HG03039 (cell line): ENCODE measurements around the gene TMTC2.

Experiments
- ATAC-seq: cut with Tn5 transposase; IDR thresholded peaks from one replicate; pipeline ENCODE4 v1.9.1; 2021; ENCODE audit warnings: mild to moderate bottlenecking, moderate library complexity; ENCODE audit not compliant: unreplicated experiment

Gene TMTC2

DNA sequence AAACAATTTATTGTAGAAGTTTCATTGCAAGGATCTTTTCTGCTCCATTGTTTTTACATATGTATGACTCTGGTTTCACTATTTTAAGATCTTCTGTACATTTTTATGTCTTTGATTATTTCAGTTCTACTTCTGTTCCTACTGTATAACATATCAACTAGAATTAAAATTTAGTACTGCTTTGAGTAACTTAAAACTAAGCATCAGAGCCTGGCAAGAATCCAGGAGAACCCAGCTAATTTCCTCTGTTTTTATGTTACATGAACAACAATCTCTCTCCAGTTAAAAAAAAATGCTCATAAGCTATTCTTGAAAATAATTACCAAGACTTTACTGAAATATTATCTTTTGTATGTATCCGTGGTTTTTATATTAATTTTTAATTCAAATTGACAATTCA, 370.7 kb downstream of the TMTC2 start:
- no peak for ATAC-seq

DNA sequence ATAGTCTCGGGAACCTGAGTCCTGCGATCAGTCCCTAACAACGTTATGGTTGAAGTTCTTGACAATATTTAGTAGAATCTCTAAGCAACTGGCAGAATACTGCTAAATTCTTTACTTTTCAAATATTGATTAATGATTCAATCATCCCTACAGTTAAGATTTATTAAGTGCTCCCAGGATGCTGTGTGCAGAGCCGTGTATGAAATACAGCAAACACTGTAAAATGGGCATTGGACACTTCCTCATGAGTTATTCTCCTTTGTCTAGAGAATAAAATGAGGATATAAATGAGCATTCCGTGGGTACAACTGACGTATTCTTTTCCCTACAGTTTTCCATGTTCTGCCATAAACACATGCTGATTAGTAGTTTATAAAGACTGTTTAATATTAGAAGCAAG, 372.4 kb downstream of the TMTC2 start:
- no peak for ATAC-seq

DNA sequence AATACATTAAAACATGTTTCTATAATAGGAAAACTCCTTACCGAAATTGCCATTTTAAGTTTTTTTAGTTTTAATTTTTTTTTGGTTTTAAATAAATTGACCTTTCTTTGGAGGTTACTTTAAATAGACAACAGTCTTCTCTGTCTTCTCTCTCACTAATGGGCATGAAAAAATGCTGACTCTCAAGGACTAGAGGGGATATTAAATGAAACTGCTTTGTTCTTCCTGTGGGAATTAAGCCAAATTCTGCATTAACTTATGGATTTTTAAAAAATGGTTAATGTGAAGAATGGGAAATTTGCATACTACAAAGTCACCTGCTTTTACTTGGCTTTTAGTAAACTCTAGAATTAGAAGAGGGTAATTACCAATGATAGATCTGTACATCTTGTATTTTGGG, 378.9 kb downstream of the TMTC2 start:
- no peak for ATAC-seq

DNA sequence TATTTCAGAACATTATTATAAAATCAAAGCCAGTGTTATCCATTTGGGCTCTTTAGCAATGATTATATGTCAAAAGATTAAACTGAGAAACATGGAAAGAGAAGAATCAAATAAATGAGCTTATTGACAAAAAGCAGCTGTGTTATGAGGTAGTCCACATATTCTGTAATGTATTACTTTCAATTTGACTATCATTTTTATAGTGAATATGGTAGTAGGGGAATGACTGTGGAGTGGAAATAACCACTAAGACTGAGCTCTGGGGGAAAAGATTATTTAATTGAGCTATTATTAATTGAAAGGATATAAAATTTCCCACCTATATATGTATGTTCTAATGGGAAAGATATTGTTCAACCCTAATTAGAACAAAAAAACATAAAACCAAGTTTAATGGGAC, 381.3 kb downstream of the TMTC2 start:
- ATAC-seq, result no peak

DNA sequence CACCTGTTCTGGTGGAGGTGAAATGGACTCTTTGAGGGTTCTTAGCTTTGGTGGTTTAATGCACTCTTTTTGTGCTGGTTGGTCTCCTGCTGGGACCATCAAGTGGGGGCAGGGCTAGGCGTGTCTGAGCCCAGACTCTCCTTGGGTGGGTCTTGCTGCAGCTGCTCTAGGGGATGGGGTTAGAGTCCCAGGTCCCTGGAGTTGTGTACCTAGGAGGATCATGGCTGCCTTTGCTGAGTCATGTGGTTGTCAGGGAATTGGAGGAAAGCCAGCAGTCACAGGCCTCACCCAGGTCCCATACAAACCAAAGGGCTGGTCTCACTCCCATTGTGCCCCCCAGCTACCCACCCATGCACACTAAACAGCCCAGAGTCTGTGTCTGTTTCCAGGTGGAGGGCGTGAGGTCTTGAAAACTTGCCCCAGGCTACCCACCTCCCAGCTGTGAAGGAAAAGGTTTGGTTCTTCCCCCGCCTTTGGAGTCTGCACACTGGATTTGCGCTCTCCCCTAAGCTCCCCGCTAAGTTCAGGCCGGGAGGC, 387.7 kb downstream of the TMTC2 start:
- no peak for ATAC-seq

DNA sequence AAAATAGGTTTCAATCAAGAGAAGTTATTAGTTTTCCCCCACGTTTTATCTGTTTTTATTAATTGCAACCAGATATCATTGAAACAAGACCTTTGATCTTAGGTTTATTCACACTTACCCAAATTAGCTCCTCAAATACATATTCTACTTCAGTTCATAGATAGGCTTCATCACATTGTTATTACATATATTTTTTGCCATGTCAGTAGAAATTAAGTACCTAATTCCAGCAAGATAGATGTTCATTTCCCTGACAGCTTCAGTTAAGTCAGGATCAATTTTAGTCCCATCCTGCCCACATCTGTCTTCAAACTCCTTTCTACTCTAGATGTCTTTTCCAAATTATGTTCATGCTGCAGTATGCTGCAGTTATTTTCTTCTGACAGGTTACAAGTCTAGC, 388.8 kb downstream of the TMTC2 start:
- ATAC-seq, result no peak

DNA sequence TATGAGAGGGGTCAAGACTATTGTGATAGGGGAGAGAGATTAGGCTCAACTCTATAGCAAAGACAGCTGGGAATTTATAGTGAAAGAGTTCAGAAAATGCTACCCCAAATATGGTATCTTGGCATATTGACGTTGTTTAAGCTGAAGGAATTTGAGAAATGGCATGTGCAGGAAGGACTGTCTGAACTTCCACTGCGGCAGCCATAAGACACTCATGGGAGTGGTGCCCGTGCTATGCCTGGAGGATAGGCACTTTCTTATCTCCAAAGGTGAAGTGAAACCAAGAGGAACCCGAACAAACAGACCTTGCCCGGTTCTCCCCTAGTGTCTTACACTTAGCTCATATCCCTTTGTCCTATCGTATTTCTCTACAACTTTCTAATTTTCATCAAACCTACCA, 390.3 kb downstream of the TMTC2 start:
- no peak for ATAC-seq

DNA sequence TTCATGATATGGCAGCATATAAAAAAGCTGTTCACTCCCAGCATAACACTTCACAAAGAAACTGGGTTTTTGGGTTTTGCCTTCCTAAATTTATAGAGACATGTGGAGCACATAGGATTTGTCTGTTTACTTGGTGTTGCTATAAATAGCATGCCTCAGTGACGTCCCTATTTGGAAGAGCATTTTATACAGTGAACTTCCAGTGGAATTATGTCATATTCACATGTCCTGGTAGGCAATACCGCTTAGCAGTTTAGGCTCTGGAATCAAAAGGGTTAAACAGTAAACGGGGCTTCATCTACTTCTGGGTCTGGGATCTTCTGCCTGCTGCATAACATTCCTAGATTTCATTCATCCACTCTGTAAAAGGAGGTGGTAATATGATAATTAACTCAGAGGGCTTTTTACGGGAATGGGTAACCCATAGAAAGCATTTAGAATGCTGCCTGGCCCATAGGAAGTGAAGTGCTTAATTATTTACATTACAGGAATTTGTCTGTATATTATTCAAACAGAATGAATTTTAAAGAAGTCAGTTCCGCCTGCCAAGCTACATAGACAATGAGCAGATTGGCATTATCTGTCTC, 396.1 kb downstream of the TMTC2 start:
- ATAC-seq, result no peak

DNA sequence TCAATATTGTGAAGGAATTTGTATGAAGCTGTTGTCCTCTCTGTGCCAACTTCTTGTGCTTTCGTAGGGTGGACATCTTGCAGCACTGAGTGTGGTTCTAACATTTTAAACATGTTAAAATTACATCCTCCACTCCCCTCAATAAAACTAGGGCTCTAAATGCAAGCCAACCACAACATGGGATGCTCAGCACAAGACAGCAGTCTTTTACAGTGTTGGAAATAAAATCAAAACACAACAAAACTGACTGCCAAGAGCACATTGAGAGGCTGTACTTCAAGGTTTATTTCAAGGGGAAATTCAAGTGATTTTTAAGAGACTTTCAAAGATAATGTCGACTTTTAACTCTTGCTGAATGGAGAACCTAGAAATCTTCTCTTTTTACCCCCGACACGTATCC, 396.9 kb downstream of the TMTC2 start:
- ATAC-seq, result no peak

DNA sequence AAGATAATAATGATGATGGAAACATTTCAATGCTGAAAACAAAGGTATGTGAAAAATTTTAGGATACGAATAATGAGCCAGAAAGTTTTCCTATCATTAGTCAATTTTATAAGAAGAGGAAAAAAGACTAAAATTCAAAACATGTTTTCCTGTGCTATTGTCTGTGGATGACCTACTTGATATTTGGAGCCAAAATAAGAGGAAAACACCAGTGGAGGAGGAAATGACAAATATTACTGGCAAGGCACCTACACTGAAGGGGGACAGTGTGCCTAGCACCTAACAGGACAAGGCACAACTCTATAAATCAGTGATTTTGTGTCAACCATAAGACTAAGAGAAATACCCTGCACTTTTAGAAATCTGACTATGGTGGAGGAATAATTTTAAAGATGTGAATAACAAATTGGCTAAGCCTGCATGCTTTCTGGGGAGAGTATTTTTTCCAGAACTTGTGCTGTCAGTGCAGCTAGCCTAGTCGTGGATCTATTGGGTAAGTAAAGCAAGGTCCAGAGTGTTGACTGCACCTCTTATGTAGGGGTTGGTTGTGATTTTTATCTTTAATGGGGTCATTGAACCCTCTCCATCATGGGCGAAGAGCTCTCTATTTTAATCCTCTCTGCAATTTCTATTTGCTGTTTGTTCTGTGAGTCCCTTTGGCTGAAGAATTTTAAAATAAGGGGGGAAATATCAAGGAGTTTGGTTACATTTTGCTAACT, 398.0 kb downstream of the TMTC2 start:
- no peak for ATAC-seq

DNA sequence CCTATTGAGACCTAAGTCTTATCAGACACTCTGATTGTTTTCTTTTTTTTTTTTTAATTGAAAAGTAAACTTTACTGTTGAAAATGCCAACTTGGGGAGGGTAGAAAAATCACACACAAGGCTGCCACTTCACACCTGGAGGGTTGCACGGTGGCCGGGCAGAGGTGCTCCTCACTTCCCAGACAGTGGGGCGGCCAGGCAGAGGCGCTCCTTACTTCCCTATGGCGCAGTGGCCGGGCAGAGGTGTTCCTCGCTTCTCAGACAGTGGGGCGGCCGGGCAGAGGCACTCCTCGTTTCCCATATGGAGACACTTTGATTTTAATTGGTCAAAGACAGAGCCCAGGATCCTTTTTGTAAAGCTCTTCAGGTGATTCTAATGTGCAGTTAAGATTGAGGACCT, 399.3 kb downstream of the TMTC2 start:
- no peak for ATAC-seq

DNA sequence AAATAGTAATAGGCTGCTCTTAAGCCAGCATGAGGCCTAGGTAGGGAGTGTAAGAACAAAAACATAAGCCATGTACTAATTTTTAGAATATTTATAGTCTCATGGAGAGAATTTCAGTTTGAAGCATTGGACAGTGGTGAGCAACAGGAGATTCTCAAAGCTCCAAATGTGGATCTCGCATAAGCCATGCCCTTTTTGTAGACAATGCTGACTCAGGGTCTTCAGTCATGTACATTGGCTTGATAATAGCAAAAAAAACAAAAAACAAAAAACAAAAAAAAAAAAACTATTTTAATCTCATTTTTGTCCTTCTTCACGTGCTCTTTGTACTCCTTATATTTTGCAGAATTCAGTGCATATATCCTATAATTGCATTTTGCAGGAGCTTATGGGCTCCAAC, 402.9 kb downstream of the TMTC2 start:
- no peak for ATAC-seq

DNA sequence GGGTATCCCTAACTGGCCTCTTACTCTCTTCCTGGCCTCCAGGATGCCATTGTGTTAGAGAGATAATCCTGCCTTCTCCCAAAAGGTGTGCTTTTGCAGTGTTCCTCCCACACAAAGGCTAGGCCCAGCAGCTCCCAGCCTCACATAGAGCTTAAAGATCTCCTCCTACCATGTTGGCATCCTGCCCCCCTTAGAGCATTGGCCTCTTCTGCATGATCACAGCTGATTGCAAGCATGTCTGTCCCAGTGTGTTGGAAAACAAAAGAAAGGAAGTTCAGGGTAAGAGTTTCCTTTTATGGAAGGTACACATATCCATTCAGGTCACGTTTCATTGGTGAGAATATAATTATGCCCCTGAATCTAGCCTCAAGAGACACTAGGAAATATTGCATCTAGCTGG, 405.4 kb downstream of the TMTC2 start:
- no peak for ATAC-seq

DNA sequence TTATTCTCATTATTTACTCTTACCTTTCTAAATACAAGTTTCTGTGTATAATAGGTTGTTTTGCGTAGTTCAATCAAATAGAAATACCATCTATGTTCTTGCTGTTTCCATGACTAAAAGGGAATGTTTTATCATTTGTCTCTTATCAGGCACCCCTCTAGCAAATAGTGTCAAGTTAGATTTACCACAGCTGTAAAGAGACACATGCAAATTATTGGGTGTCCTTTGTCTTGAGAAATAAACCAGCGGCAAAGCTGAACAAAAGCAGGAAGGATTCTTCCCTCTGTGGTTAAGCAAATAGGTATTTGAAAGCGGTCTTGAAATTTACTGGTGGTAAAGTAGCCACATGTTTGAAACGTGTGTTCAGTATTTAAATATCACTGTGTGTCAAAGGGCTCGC, 405.9 kb downstream of the TMTC2 start:
- no peak for ATAC-seq

DNA sequence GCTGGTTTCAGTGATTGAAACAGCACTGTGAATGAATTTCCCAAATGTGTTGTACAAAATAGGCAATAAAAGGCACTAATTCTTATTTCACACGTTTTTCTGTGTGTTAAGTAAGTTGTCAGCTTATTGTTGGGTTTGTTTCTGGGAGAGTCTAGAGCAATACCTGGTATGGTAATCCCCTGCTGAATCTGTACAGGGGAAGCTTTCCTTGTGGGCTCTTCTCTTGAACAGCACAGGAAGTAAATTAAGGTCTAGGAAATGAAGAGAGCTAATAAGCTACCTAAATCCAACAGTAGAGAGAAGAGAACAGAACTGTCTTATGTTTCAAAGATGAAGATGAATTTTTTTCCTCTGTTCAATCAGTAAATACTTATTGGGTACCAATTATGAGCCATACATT, 406.7 kb downstream of the TMTC2 start:
- no peak for ATAC-seq

DNA sequence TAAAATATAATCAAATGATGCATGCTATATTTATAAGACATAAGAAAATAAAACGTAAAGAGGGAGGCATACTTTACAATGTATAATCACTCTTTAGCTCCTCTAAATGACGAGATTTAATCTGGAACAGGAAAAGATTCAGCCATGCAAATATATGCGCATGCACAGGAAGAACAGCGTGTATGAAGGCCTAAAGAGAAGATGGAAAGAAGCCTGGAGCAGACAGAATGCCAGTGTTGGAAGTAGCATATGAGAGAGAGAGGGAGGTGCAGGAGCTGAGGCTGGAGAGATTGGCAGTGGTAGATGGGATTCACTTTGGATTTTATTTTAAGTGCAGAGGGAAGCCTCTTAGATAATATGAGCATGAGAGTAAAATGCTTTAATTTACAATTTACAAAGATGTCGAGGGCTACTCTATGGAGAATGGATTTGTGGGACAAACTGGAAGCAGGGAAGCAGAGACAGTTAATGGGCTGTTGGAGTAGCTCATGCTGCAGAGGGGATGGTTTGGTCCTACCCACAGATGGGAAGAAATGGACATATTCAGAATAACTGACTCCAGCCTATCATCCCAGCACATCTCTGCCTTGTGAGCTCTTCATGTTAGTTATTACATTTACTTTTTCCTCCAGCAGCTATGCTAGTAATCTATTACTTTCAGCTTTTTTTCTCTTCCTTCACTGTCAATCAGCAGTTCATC, 411.1 kb downstream of the TMTC2 start:
- ATAC-seq, result no peak

DNA sequence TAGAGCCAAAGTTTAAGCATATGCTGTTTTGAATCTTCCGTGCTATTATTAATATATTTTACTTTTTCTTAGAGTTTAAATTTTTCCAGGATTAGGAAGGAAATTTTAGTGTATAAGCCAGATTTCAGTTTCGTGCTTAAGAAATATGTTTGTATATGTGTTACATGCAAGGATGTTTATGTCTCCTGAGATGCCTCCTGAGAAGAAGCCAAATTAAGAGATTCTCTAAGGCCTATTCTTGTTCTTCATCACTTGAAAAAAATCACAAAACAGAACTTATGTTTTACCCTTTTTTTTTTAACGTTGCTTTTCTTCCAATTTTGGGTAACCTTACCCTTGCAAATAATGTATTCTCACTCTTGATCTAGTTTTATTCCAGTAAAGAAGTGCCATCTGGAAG, 412.7 kb downstream of the TMTC2 start:
- ATAC-seq, result no peak

DNA sequence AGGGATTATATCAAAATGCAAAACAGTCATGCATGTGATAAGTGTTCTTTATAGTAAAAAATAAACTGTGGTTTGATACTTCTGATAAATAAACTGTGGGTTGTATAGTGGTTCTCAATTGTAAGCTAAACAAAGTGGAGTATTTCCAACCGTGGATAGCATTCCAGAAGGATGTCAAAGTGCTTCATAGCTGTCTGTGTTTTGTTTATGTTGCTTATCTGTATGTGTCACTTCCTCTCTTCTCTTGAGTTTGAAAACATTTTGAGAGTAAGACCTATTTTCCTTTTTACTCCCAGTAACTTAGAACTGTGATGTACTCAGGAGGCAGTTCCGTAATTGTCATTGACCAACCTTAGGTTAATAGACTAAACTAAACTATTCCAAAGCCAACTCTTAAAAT, 415.8 kb downstream of the TMTC2 start:
- ATAC-seq, result no peak

DNA sequence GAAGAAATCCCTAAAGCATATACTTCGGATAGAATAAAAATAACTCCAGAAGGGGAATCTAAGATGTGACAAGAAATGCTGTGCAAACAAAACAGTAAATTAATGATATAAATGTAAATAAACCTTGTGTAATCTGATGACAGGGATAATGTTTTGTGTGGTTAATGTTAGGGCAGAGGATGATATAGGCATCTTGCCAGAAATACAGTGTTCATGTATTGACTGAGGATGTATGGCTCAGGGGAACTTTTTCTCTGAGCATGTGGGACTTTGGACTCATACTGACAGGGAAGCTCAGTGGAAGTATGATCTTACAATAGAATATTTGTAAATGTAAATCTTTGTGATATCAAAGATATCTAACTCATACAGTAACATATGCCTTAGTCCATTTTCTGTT, 420.2 kb downstream of the TMTC2 start:
- ATAC-seq, result no peak

DNA sequence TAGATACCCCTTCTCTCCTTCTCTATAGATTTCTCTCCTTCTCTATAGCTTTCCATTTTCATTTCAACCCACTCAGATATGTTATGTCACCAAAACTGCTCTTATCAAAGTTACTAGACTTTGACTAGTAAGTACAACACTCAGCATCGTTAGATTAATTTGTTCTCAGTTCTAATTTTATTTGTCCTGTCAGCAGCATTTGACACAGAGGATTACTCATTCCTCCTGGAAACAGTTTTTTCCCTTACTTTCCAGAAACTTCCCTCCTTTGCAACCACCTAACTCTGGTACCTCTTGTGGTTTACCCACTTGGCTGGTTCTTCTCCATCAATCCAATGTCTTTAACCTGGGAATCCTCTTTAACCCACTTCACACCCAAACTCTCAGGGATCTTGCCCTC, 423.7 kb downstream of the TMTC2 start:
- ATAC-seq, result no peak

DNA sequence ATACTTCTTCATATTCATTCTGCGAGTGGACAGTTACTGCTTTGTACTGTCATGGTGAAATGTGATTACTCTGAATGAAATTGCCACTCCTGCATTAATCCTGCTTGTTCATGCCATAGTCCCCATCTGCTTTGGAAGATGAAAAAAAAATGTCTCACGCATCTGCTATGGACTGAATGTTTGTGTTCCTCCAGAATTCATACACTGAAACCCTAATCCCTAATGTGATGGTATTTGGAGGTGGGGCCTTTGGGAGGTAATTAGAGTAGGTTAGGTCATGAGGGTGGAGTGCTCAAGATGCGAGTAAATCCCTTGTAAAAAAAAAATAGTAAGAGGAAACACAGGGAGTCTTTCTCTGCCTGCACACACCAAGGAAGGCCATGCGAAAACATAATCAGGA, 427.2 kb downstream of the TMTC2 start:
- ATAC-seq, result no peak

DNA sequence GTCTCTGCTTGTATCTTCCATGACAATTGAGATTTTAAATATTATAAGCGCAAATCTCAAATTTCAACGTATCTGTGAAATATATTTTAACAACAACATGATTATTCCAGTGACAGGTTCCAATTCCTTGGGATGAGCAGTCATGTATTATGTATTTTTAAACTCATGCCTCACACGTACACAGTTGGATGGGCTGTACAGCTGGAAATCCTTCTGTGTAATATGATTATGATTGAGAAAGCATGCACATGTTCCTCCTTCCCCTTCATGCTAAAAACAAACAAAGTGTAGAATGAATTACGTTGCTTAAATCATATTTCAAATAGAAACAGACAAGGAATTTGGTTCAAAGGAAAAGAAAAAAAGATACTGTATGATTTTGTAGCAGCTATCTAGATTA, 428.3 kb downstream of the TMTC2 start:
- no peak for ATAC-seq
